Measurements from ENCODE around the gene PHF23.

GRCh38 chr17:7279448-7279847 is 40.2 kb upstream of the PHF23 start:
- TF ChIP-seq CTCF (IDR thresholded peaks at IDR 0.05 in 8 of 11, conservative IDR thresholded peaks at IDR 0.05 in 3 of 11) (no peak), POLR2AphosphoS5 (IDR thresholded peaks at IDR 0.05) (no peak), POLR2A (IDR thresholded peaks at IDR 0.05) (no peak)
